Stimulated activated CD8-positive, alpha-beta memory T cell treated with anti-CD3 and anti-CD28 coated beads, Interleukin-4, amount 100 ng/mL, for 48 hours (primary cell): ENCODE data around the gene KDM8.
"Not testable (repeated sequence)": the region's sequence is repeated elsewhere in the genome, so short reads cannot be mapped to it uniquely, and the experiment has no call there.

Experiments
- DNase-seq: peaks from one replicate; pipeline ENCODE4 v3.0.0-alpha.2; 2020

Gene KDM8

GRCh38 chr16:27193300-27193990, 9.9 kb upstream of the KDM8 start:
- no peak for DNase-seq

- DNase-seq = no peak
Measured at GRCh38 chr16:27195076-27195741, 8.1 kb upstream of the KDM8 start.

DNA sequence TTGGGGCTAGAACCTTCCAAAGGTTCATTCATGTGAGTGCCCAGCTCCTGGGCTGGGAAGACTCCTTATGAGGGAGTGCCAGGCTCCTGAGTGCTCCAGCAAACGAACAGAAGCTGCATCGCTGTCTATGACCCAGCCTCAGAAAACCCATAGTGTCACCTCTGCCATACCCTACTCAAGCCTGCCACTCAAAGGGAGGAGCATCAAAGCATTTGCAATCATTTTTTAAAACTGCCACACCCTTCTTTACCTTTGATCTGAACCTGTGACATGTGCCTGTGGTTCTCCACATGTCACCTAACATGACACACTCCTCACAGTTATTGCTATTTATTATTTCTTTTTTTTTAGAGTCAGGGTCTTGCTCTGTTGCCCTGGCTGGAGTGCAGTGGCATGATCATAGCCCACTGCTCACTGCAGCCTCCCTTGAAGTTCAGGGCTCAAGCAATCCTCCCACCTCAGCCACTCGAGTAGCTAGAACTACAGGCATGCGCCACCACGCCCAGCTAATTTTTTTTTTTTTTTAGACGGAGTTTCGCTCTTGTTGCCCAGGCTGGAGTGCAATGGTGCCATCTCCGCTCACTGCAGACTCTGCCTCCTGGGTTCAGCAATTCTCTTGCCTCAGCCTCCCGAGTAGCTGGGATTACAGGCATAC, 7.3 kb upstream of the KDM8 start:
- DNase-seq = no peak

GRCh38 chr16:27197004-27197403, 6.3 kb upstream of the KDM8 start:
- no peak for DNase-seq

DNA sequence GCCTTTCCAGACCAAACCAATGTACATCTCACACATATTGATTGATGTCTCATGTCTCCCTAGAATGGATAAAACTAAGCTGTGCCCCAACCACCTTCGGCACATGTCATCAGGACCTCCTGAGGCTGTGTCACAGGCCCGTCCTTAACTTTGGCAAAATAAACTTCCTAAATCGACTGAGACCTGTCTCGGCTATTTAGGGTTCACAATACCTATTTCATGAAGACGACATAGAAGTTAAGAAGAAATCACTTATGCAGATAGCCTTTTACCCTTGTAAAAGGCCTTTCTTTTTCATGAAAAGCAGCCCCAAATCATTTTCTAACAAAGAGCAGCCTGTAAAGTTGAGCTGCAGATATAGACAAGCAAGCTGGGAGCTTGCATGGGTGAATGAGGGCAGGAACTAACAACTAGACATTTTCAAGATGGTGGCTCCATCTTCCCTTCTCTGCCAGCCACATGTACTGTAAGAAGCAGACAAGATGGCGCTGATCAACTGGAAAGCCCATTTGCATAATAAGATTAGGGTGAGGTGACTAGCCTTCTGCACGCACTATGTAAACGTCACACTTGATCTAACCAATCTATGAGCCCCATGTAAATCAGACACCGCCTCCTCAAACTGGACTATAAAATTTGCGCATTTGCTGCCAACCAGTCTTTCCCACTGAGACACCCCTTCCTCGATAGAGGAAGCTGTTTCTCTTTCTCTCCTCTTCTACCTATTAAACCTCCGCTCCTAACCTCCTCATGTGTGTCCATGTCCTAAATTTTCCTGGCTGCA, 4.7 kb upstream of the KDM8 start:
- no peak for DNase-seq

GRCh38 chr16:27199235-27199586, 4.1 kb upstream of the KDM8 start:
- no peak for DNase-seq

GRCh38 chr16:27199736-27200135, 3.6 kb upstream of the KDM8 start:
- no peak for DNase-seq

GRCh38 chr16:27200914-27201313, 2.4 kb upstream of the KDM8 start:
- not testable (repeated sequence) for DNase-seq

- DNase-seq = peak; percentile 93
Measured at GRCh38 chr16:27202923-27203506, 311 bp upstream of the KDM8 start.

DNA sequence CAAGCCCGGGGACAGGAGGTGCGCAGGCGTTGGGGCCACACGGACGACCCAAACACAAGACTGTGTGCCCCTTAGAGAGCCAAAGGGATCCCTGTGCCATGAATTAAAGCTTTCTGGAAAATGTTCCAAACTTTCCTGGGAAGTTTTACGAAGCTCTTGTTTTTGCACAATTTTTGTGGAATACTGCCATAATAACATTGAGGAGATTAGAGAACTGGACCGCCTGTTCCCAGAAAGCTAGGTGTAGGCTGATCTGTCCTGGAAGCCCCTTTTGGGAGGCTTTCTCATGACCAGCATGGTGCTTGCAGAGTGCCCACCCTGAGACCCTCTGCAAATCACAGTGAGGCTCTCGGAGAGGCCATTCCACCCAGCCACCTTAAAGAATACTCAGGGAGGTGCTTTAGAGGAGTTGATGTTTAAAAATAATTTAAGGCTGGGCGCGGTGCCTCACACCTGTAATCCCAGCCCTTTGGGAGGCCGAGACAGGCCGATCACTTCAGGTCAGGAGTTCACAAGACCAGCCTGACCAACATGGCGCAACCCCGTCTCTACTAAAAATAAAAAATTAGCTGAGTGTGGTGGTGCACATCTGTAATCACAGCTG, 1.1 kb downstream of the KDM8 start:
- DNase-seq = no peak

- no peak for DNase-seq
Measured at GRCh38 chr16:27205423-27206065, 2.2 kb downstream of the KDM8 start.

DNA sequence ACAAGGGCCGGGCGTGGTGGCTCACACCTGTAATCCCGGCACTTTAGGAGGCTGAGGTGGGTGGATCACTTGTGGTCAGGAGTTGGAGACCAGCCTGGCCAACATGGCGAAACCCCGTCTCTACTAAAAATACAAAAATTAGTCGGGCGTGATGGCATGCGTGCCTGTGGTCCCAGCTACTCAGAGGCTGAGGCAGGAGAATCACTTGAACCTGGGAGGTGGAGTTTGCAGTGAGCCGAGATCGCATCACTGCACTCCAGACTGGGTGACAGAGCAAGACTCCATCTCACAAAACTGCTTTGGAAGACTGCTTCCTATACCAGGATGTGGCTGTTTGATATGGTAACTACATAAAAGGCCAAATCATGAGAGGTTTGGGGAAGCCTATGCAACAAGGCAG, 3.8 kb downstream of the KDM8 start:
- not testable (repeated sequence) for DNase-seq

DNA sequence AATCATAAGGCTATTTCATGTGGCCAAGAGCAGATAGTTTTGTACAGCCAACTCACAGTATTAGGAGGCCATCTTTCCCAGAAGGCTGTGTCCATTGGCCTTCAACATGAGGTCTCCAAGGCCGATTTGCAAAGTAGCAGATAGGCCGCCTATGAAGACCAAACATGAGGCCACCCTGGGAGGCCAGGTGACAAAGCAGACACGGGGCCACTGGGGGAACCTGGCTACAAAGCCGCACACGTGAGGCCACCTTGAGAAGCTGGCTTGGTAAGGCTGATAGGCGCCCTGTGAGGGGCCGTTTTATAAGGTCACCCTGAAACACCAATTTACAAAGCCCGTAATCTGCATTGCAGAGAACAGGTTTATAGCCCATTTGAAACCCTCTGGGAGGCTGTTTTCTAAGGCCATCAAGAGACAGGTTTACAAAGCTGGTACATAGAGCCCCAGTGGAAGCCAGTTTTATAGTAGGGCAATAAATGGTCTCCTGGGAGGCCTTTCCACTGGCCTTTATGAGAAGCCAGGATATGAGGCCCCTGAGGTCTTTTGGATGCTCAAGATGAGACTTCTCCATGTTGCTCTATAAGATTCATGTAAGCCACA, 4.9 kb downstream of the KDM8 start:
- no peak for DNase-seq

DNA sequence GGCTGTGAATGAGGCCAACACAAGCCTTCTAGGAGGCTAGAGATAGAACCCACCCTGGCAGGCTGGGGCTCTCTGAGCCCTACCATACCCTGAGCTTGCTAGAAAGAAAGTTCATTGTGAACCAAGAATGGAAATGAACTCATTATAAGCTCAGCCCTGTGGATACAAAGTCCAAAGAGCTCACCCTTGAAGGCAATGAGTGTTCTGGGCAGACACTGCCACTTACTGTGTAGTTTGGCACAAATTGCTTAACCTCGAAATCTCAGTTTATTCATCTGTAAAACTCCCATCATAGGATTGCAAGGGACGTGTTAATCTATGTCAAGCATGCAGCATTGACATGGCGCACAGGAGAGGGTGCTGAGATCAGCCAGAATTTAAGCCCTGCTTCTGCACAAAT, 5.5 kb downstream of the KDM8 start:
- DNase-seq = no peak

DNA sequence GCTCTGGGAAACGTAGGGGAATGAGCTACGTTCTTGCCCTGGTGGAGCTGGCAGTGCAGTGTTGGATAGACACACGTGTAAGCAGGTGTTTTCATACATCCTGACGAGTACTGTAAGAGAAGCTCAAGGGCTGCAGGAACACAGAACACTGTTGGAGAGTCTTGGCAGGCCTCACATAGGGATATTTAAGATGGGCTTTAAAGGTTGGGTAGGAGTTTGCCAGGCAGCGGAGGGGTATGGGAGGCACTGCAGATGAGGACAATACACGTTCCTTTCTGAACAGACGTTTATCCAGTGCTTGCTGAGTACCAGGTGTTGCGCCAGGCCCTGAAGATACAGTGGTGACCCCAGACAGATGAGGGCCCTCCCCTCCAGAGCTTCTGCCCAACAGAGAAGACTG, 6.3 kb downstream of the KDM8 start:
- DNase-seq = no peak

- no peak for DNase-seq
Measured at GRCh38 chr16:27210174-27210573, 6.8 kb downstream of the KDM8 start.

DNA sequence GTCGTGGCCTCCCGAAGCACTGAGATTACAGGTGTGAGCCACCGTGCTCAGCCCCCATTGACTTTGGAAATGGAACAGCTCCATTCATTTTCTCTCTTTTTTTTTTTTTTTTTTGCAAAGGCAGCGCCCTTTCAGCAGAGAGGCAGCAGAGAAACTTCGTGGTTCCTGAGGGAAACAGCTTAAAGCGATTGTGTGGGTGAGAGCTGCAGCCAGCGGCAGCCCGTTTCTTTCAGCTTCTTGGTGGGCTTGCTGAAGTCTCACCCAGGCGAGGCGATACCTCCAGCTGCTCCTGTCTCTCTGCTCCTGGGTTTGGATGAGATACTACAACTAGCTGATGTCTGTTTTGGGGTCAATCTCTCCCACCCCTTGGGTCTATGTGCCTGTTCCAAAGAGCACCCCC, 7.7 kb downstream of the KDM8 start:
- no peak for DNase-seq

DNA sequence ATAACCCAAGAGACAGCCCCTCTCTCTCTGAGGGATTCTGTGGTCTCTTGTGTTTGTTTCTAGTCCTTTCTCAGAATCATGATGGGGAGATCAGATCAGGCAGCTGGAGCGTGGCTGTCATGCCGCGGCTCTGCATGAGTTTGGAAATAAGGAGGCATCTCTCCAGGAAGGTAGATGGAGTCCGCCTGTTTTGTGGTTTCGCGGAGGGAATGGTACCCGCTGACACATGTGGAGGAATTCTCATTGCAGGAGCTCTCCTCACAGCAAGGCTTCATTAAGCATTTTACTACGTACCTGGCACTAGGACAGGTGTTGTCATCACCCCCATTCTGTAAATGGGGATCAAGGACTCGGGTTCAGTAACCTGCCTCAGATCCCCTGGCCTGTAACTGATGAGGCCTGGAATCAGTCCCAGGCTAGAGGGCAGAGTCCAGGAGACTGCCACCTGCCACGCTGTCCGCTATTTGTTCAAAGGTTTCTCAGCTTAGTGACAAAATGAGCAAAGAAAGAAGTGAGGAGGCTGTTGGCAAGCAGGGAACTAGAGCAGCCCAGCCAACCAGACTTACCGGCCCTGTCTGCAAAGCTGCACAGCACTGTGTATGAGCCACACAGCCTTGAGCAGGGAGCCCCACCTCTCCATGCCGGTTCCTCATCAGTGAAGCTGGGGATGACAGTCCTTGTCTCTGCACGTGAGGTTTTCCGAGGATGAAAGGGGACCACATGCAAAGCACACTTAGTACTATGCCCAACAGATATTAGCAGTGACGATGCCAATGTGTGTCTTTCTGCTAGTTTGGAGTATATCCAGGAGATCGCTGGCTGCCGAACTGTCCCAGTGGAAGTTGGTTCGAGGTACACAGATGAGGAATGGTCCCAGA, 11.0 kb downstream of the KDM8 start:
- no peak for DNase-seq

DNA sequence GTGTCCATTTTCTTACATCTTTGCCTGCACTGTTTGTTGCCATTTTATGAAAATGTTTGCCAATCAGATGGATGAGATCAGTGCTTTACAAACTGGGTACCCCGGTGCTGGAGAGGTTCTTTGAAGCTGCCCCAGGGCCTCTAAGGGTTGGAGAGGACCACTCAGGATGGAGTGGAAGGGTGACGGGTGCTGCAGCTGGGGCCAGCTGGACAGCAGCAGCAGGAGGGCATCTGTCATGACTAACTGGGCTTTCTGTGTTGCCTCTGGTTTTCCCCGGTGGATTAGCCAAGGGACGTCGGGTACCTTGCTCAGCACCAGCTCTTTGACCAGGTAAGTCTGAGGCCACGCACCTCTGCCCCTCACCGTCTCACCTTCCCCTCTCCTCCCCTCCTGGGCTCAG, 12.3 kb downstream of the KDM8 start:
- DNase-seq = no peak

DNA sequence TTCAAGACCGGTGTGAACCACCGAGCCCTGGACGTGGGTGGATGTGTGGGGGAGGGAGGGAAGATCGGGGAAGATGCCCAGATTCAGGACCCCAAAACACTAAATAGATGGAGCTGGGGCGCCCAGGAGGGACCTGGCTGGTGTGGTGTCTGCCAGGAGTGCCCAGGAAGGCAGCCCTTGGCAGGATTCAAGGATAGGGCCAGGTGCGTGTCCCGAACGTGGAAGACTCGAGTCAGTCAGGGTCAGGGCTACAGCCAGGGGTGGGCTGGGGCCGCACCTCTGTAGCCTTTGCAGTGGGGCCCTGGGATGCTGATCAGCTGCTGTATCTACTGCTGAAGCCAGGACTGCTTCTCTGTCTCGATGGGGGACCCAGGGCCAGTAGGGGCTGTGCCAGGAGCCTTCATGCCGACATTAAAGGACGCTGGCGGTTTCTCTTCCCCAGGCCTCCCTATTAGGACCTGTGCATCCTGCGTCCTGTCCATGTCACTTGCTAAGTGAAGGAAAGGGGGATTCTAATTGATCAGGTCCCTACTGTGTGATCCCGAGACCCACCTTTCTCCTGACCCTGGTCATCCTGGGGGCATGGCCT, 13.1 kb downstream of the KDM8 start:
- no peak for DNase-seq
